Esophagus muscularis mucosa (tissue), 3 donors: ENCODE results near the gene PLEKHG4B.

Experiments
- POLR2A ChIP-seq: fragments of 450-650 bp; IDR thresholded peaks from one replicate; pipeline ENCODE4 v1.6.1; 2017; ENCODE audit warnings: antibody characterized with exemption, moderate library complexity, mild to moderate bottlenecking, low read depth
- TF ChIP-seq, protein P1 (sequence below), 3 experiments: fragments of 200-600 bp in 2 of 3; fragments of 450-650 bp in 1 of 3; sonication (generic) in 2 of 3; IDR thresholded peaks; one replicate each; pipeline ENCODE4 v1.5.1; 2017 to 2019; ENCODE audit warnings: antibody characterized with exemption in 3 of 3, mild to moderate bottlenecking in 2 of 3, moderate library complexity in 1 of 3

DNA sequence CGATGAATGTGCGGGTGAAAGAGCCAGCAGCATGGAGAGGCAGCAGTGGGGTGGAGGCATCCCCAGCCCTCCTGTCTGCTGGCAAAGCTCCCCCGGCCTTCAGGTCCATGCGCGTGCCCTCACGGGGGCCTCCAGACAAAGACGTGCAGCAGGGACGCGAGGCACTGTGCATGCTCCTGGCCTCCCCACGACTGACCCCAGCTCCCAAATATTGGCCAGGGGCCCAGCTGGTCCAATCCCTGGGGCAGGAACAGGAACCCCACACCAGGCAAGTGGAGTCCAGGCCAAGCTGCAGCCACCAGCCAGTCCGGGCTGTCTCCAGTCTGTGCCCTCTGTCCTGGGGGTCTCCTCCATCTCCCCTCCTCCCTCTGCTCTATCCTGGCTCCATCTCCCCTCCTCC is 65.8 kb downstream of the PLEKHG4B start:
- TF ChIP-seq, protein P1, sequence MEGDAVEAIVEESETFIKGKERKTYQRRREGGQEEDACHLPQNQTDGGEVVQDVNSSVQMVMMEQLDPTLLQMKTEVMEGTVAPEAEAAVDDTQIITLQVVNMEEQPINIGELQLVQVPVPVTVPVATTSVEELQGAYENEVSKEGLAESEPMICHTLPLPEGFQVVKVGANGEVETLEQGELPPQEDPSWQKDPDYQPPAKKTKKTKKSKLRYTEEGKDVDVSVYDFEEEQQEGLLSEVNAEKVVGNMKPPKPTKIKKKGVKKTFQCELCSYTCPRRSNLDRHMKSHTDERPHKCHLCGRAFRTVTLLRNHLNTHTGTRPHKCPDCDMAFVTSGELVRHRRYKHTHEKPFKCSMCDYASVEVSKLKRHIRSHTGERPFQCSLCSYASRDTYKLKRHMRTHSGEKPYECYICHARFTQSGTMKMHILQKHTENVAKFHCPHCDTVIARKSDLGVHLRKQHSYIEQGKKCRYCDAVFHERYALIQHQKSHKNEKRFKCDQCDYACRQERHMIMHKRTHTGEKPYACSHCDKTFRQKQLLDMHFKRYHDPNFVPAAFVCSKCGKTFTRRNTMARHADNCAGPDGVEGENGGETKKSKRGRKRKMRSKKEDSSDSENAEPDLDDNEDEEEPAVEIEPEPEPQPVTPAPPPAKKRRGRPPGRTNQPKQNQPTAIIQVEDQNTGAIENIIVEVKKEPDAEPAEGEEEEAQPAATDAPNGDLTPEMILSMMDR (IDR thresholded peaks at IDR 0.05), result no peak
- TF ChIP-seq POLR2A, result no peak
